Stimulated activated effector memory CD8-positive, alpha-beta T cell treated with anti-CD3 and anti-CD28 coated beads, Interleukin-12 subunit alpha, Interleukin-12 subunit beta, amount 100 ng/mL, for 72 hours (primary cell): ENCODE results near the gene ABI2.
"Not testable (repeated sequence)": the region's sequence is repeated elsewhere in the genome, so short reads cannot be mapped to it uniquely, and the experiment has no call there.

Experiments used
- ATAC-seq: fragments of 150-1000 bp; cut with Tn5 transposase; 2 replicates; pipeline ENCODE4 v1.10.0; 2021
- DNase-seq, 2 donors: peaks; one replicate each; pipeline ENCODE4 v3.0.0; 2021 to 2022; ENCODE audit warnings: low spot score in 2 of 2
- H3K27ac Mint-ChIP-seq: one replicate; pipeline ENCODE4 v1.8.0; 2022; ENCODE audit warnings: mild to moderate bottlenecking, mixed read lengths
- H3K36me3 Mint-ChIP-seq: one replicate; pipeline ENCODE4 v1.8.0; 2022; ENCODE audit warnings: mild to moderate bottlenecking, mixed read lengths
- H3K4me1 Mint-ChIP-seq: one replicate; pipeline ENCODE4 v1.8.0; 2022; ENCODE audit warnings: mixed read lengths
- H3K4me3 Mint-ChIP-seq: one replicate; pipeline ENCODE4 v1.8.0; 2022; ENCODE audit warnings: mild to moderate bottlenecking, mixed read lengths
- H3K9me3 Mint-ChIP-seq: one replicate; pipeline ENCODE4 v1.8.0; 2022; ENCODE audit warnings: mixed read lengths

The ABI2 gene

GRCh38 chr2:203383038-203383437 is 54.8 kb downstream of the ABI2 start:
- Mint-ChIP-seq H3K9me3 (no peaks in the 10 kb centered on the region), H3K4me1 (no peaks in the 10 kb centered on the region), H3K4me3 (no peak overlapping the region), H3K27ac (no peak overlapping the region), H3K36me3 (peaks cover 16% of the 10 kb centered on the region)
- no peak for DNase-seq
- ATAC-seq: no peak

- H3K36me3 Mint-ChIP-seq: peaks cover 26% of the 10 kb centered on the region
- H3K27ac Mint-ChIP-seq: not testable (repeated sequence)
Observed at GRCh38 chr2:203388153-203388552, 60.0 kb downstream of the ABI2 start.

GRCh38 chr2:203394519-203395227 is 66.5 kb downstream of the ABI2 start:
- Mint-ChIP-seq H3K4me1 (no peaks in the 10 kb centered on the region), H3K36me3 (peaks cover 26% of the 10 kb centered on the region), H3K9me3 (no peaks in the 10 kb centered on the region), H3K4me3 (no peak overlapping the region), H3K27ac (no peak overlapping the region)
- no peak for DNase-seq
- no peak for ATAC-seq

More at GRCh38 chr2:203388153-203388552, 60.0 kb downstream of the ABI2 start:
- not testable (repeated sequence) for DNase-seq, ATAC-seq, H3K9me3 Mint-ChIP-seq, H3K4me1 Mint-ChIP-seq, H3K4me3 Mint-ChIP-seq

- ATAC-seq (no peak), DNase-seq (no peak)
- no peak overlapping the region for H3K27ac Mint-ChIP-seq
- peaks cover 25% of the 10 kb centered on the region for H3K36me3 Mint-ChIP-seq
- no peak overlapping the region for H3K4me3 Mint-ChIP-seq
- no peaks in the 10 kb centered on the region for H3K4me1 Mint-ChIP-seq
- H3K9me3 Mint-ChIP-seq: no peaks in the 10 kb centered on the region
Observed at GRCh38 chr2:203395858-203396257, 67.7 kb downstream of the ABI2 start.

- Mint-ChIP-seq H3K9me3 (no peaks in the 10 kb centered on the region), H3K4me1 (no peaks in the 10 kb centered on the region), H3K27ac (no peak overlapping the region), H3K4me3 (no peak overlapping the region), H3K36me3 (peaks cover 23% of the 10 kb centered on the region)
- ATAC-seq (no peak), DNase-seq (no peak)
Observed at GRCh38 chr2:203396667-203397066, 68.5 kb downstream of the ABI2 start.

GRCh38 chr2:203399031-203399430 is 70.8 kb downstream of the ABI2 start:
- Mint-ChIP-seq H3K4me1 (no peaks in the 10 kb centered on the region), H3K4me3 (no peak overlapping the region), H3K9me3 (no peaks in the 10 kb centered on the region), H3K27ac (no peak overlapping the region), H3K36me3 (peaks cover 45% of the 10 kb centered on the region)
- DNase-seq: no peak
- no peak for ATAC-seq

GRCh38 chr2:203400805-203401585 is 72.8 kb downstream of the ABI2 start:
- H3K27ac Mint-ChIP-seq: no peak overlapping the region

GRCh38 chr2:203404996-203405395 is 76.8 kb downstream of the ABI2 start:
- Mint-ChIP-seq H3K4me1 (no peaks in the 10 kb centered on the region), H3K36me3 (peaks cover 63% of the 10 kb centered on the region), H3K9me3 (no peaks in the 10 kb centered on the region), H3K27ac (no peak overlapping the region), H3K4me3 (no peak overlapping the region)
- ATAC-seq (no peak), DNase-seq (no peak)

More at GRCh38 chr2:203400805-203401585, 72.8 kb downstream of the ABI2 start:
- Mint-ChIP-seq H3K9me3 (no peaks in the 10 kb centered on the region), H3K4me3 (no peak overlapping the region), H3K36me3 (peaks cover 48% of the 10 kb centered on the region), H3K4me1 (no peaks in the 10 kb centered on the region)
- no peak for DNase-seq
- ATAC-seq: no peak

GRCh38 chr2:203407496-203407895 is 79.3 kb downstream of the ABI2 start:
- ATAC-seq (no peak), DNase-seq (no peak)
- Mint-ChIP-seq H3K4me1 (no peaks in the 10 kb centered on the region), H3K27ac (no peak overlapping the region), H3K4me3 (no peak overlapping the region), H3K36me3 (peaks cover 55% of the 10 kb centered on the region), H3K9me3 (no peaks in the 10 kb centered on the region)

GRCh38 chr2:203412546-203413331 is 84.5 kb downstream of the ABI2 start:
- peaks cover 41% of the 10 kb centered on the region for H3K36me3 Mint-ChIP-seq

GRCh38 chr2:203413796-203414195 is 85.6 kb downstream of the ABI2 start:
- no peak overlapping the region for H3K27ac Mint-ChIP-seq
- peaks cover 4% of the 10 kb centered on the region for H3K9me3 Mint-ChIP-seq
- DNase-seq (no peak), ATAC-seq (no peak)
- H3K4me3 Mint-ChIP-seq: no peak overlapping the region
- H3K4me1 Mint-ChIP-seq: no peaks in the 10 kb centered on the region
- peaks cover 46% of the 10 kb centered on the region for H3K36me3 Mint-ChIP-seq

More at GRCh38 chr2:203412546-203413331, 84.5 kb downstream of the ABI2 start:
- Mint-ChIP-seq H3K27ac (no peak overlapping the region), H3K4me1 (no peaks in the 10 kb centered on the region), H3K9me3 (peaks cover 2% of the 10 kb centered on the region), H3K4me3 (no peak overlapping the region)
- ATAC-seq: no peak
- DNase-seq: no peak

GRCh38 chr2:203418271-203418670 is 90.1 kb downstream of the ABI2 start:
- no peak for DNase-seq
- no peak overlapping the region for H3K4me3 Mint-ChIP-seq
- no peak for ATAC-seq
- H3K27ac Mint-ChIP-seq: no peak overlapping the region
- no peaks in the 10 kb centered on the region for H3K4me1 Mint-ChIP-seq
- peaks cover 63% of the 10 kb centered on the region for H3K36me3 Mint-ChIP-seq
- peaks cover 4% of the 10 kb centered on the region for H3K9me3 Mint-ChIP-seq

- Mint-ChIP-seq H3K4me1 (no peaks in the 10 kb centered on the region), H3K4me3 (no peak overlapping the region), H3K36me3 (peaks cover 28% of the 10 kb centered on the region), H3K27ac (peak overlapping the region; percentile 45), H3K9me3 (no peaks in the 10 kb centered on the region)
- ATAC-seq: no peak
- no peak for DNase-seq
Observed at GRCh38 chr2:203427061-203427460, 98.9 kb downstream of the ABI2 start.

- H3K4me1 Mint-ChIP-seq, H3K9me3 Mint-ChIP-seq, H3K27ac Mint-ChIP-seq, ATAC-seq, DNase-seq, H3K4me3 Mint-ChIP-seq: not testable (repeated sequence)
- peaks cover 28% of the 10 kb centered on the region for H3K36me3 Mint-ChIP-seq
Observed at GRCh38 chr2:203429643-203430042, 101.4 kb downstream of the ABI2 start.

GRCh38 chr2:203431391-203432185 is 103.4 kb downstream of the ABI2 start:
- H3K4me1 Mint-ChIP-seq: no peaks in the 10 kb centered on the region

More at GRCh38 chr2:203431391-203432185, 103.4 kb downstream of the ABI2 start:
- Mint-ChIP-seq H3K4me3 (no peak overlapping the region), H3K9me3 (no peaks in the 10 kb centered on the region), H3K36me3 (peaks cover 20% of the 10 kb centered on the region), H3K27ac (no peak overlapping the region)
- DNase-seq (no peak), ATAC-seq (no peak)
